ENCODE data around the gene ZNF414. TPM values are rescaled to one million over a fixed set of nuclear protein-coding genes. Genes with fewer than 3 reads are reported as not detected.

Gene ZNF414
- total RNA-seq, 2 experiments from 2014 or later: 21.6 to 24.0 TPM

DNA sequence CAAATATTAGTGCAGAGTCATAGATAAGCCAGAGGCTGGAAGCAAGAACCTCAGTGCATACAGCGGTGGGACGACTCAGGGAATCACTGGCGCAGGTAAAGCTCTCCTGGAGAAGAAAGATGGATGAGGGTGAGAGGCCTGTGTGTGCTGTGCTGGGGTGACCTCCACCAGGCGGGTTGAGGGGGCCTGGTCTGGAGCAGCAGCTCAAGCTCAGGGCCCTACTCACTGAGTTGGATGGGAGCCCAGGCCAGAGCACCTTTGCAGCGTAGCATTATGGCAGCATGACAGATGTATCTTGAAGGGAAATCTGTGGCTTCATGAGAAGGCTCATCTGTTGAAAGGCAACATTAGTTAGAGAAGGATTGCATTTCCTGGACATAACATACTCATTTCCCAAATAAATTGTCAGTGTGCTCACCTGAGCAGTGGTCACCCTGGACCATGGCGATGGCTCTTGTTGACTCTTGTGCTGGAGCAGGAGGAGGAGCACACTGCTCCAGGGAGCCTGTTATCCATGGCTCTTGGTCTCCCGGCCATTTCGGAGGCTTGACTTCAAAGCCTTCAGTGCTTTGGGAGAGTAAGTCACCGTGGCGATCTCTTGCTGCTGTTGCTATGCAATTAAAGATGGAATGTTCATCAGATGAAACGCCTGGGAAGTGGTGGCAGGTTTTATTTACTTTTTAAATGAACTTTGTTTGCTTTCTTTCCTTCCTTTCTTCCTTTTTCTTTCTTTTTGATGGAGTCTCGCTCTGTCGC lies 44.2 kb downstream of the ZNF414 start:
- ATAC-seq (no peak), DNase-seq (no peak)
- no peaks in the 10 kb centered on the region for H3K9me3 Mint-ChIP-seq
- ChIA-PET POLR2A (interaction anchor here (1.1 kb wide), 1 partner anchor 10 kb away, joined by 3 read pairs; no protein-coding TSS in a partner anchor), CTCF (interaction anchor here (2.0 kb wide), 1 partner anchor 36 kb away, joined by 5 read pairs; no protein-coding TSS in a partner anchor)
- H3K27me3 Mint-ChIP-seq: no peaks in the 10 kb centered on the region
- TF ChIP-seq, protein P1, sequence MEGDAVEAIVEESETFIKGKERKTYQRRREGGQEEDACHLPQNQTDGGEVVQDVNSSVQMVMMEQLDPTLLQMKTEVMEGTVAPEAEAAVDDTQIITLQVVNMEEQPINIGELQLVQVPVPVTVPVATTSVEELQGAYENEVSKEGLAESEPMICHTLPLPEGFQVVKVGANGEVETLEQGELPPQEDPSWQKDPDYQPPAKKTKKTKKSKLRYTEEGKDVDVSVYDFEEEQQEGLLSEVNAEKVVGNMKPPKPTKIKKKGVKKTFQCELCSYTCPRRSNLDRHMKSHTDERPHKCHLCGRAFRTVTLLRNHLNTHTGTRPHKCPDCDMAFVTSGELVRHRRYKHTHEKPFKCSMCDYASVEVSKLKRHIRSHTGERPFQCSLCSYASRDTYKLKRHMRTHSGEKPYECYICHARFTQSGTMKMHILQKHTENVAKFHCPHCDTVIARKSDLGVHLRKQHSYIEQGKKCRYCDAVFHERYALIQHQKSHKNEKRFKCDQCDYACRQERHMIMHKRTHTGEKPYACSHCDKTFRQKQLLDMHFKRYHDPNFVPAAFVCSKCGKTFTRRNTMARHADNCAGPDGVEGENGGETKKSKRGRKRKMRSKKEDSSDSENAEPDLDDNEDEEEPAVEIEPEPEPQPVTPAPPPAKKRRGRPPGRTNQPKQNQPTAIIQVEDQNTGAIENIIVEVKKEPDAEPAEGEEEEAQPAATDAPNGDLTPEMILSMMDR (IDR thresholded peaks at IDR 0.05): no peak
- peaks cover 78% of the 10 kb centered on the region for H3K36me3 Mint-ChIP-seq (ENCODE audit: low read depth)
- no peak overlapping the region for H3K27ac Mint-ChIP-seq
- no peak overlapping the region for H3K4me3 Mint-ChIP-seq
- intact Hi-C loops (cut with micrococcal nuclease): no loop called here
- H3K4me1 Mint-ChIP-seq (ENCODE audit: low read depth): peaks cover 15% of the 10 kb centered on the region

DNA sequence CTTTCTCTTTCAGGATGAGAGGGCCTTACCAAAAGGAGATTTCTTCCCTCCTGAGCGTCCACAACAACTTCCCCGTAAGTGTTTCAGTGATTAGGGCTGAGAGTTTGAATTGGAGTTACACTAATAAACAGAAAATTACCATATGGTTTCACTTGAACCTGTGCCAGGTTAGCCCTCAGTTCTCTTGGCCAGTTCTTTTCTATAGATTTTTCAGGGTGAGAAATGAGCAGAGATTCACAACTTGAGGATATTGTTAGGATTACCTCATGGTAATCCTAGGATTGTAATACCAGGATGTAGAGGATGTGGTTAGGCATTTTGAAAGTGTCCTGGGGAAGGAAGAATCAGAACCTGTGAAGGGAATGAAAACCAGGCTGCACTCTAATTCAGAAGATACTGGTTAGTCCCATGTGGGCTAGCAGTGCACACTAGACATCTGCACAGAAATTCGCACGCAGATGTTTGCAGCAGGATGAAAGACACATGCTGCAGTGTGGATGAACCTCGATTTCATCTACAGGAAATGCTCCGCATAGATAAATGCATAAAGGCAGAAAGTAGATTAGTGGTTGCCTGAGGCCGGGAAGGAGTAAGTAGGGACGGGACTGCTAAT lies 45.1 kb downstream of the ZNF414 start:
- CTCF ChIA-PET: no interaction called here
- ATAC-seq (no peak), DNase-seq (no peak)
- intact Hi-C loops (cut with micrococcal nuclease): no loop called here
- H3K4me3 Mint-ChIP-seq: no peak overlapping the region
- TF ChIP-seq, protein P1 (IDR thresholded peaks at IDR 0.05): no peak
- peaks cover 76% of the 10 kb centered on the region for H3K36me3 Mint-ChIP-seq (ENCODE audit: low read depth)
- peak overlapping the region; percentile 9 for H3K27ac Mint-ChIP-seq
- no peaks in the 10 kb centered on the region for H3K9me3 Mint-ChIP-seq
- H3K4me1 Mint-ChIP-seq (ENCODE audit: low read depth): peaks cover 11% of the 10 kb centered on the region
- POLR2A ChIA-PET: no interaction called here
- no peaks in the 10 kb centered on the region for H3K27me3 Mint-ChIP-seq

DNA sequence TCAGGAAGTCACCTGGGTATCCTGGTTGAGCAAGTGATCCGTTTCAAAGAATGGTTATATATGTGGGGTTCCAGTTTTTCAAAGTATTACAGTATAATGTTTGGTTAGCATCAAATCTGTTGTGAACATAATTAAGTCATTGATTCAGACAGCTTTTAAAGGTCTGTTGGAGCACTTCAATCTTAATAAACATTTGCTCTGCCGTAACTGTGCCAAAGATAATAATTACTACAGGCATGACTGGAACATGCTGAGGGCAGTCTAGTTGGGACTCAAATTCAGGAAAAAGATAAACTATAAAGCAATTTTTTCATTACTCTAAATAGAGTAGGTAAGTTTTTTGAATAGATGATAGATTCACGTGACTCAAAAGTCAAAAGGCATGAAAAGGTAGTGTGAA lies 45.8 kb downstream of the ZNF414 start:
- intact Hi-C loops (cut with micrococcal nuclease): no loop called here
- ChIA-PET POLR2A (interaction anchor here (1.3 kb wide), 1 partner anchor 11 kb away, joined by 3 read pairs; no protein-coding TSS in a partner anchor), CTCF (no interaction called here)
- no peak for ATAC-seq
- TF ChIP-seq, protein P1 (IDR thresholded peaks at IDR 0.05): no peak
- Mint-ChIP-seq H3K9me3 (no peaks in the 10 kb centered on the region), H3K4me3 (no peak overlapping the region), H3K27ac (no peak overlapping the region), H3K27me3 (no peaks in the 10 kb centered on the region), H3K36me3 (ENCODE audit: low read depth) (peaks cover 79% of the 10 kb centered on the region), H3K4me1 (ENCODE audit: low read depth) (peaks cover 6% of the 10 kb centered on the region)
- DNase-seq: no peak

DNA sequence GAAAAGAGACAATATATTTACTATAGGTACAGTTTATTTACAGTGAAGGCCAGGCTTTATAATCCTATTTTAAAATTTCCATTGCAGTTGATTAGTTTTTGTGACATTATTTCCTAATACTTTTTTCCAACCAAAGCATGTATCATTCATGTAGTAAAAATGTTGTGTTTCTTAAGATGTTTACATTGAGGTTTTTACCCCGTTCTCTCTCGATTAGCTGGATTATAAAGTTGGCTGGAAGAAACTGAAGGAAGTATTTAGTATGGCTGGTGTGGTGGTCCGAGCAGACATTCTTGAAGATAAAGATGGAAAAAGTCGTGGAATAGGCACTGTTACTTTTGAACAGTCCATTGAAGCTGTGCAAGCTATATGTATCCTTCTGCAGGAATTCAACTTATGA lies 47.9 kb downstream of the ZNF414 start:
- Mint-ChIP-seq H3K4me1 (ENCODE audit: low read depth) (peaks cover 12% of the 10 kb centered on the region), H3K27me3 (no peaks in the 10 kb centered on the region), H3K36me3 (ENCODE audit: low read depth) (peaks cover 78% of the 10 kb centered on the region), H3K27ac (no peak overlapping the region), H3K4me3 (no peak overlapping the region), H3K9me3 (no peaks in the 10 kb centered on the region)
- CTCF ChIA-PET: interaction anchor here (1.5 kb wide), 1 partner anchor 112 kb away, joined by 3 read pairs; no protein-coding TSS in a partner anchor
- POLR2A ChIA-PET: interaction anchor here (0.6 to 0.7 kb wide), 2 partner anchors 21 to 1561 kb away, joined by 3 read pairs; partner anchors contain the start of gene HNRNPM
- intact Hi-C loops (cut with micrococcal nuclease): no loop called here
- TF ChIP-seq, protein P1 (IDR thresholded peaks at IDR 0.05): no peak
- DNase-seq: no peak
- no peak for ATAC-seq

DNA sequence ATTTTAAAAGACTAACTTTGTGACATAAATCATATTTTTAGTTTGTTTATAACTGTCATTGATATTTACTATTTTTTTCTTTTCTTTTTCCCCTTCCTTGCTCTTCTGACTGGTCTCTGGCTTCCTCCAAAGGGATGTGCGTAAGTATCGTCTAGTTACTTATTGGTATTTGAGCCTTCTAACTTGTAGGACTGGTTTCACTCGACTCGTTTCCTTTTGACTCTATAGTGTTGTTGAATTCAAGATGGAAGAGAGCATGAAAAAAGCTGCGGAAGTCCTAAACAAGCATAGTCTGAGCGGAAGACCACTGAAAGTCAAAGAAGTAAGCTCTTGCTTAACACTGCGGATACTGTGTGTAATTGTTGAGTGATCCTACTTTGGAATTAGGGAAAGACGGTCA lies 50.6 kb downstream of the ZNF414 start:
- intact Hi-C loops (cut with micrococcal nuclease): no loop called here
- H3K27ac Mint-ChIP-seq: peak overlapping the region; percentile 26
- H3K9me3 Mint-ChIP-seq: no peaks in the 10 kb centered on the region
- peaks cover 31% of the 10 kb centered on the region for H3K4me1 Mint-ChIP-seq (ENCODE audit: low read depth)
- DNase-seq (no peak), ATAC-seq (no peak)
- no peaks in the 10 kb centered on the region for H3K27me3 Mint-ChIP-seq
- POLR2A ChIA-PET: interaction anchor here (0.7 to 2.1 kb wide), 6 partner anchors 11 to 53 kb away, joined by 3 to 14 read pairs (median 4); no protein-coding TSS in a partner anchor
- TF ChIP-seq, protein P1 (IDR thresholded peaks at IDR 0.05): no peak
- H3K4me3 Mint-ChIP-seq: no peak overlapping the region
- H3K36me3 Mint-ChIP-seq (ENCODE audit: low read depth): peaks cover 66% of the 10 kb centered on the region
- CTCF ChIA-PET: interaction anchor here (1.5 to 2.3 kb wide), 2 partner anchors 15 to 50 kb away, joined by 4 to 7 read pairs; partner anchors contain the start of gene MARCHF2
